HepG2 (cell line): Measurements from ENCODE around the gene UBAP1L. TPM values are rescaled to one million over a fixed set of nuclear protein-coding genes. Genes with fewer than 3 reads are reported as not detected.

ENCODE experiments used
- FOXJ3 ChIP-seq: sonication (generic); formaldehyde crosslinking; IDR thresholded peaks from 2 replicates; pipeline ENCODE4 v1.4.0; 2020; ENCODE audit warnings: missing genetic modification reagents, mild to moderate bottlenecking, borderline replicate concordance
- GPN1 ChIP-seq: sonication (generic); formaldehyde crosslinking; IDR thresholded peaks from 2 replicates; pipeline ENCODE4 v1.5.1; 2020; ENCODE audit warnings: missing genetic modification reagents, borderline replicate concordance
- HMG20B ChIP-seq: conservative IDR thresholded peaks from 2 replicates; pipeline ENCODE4 v1.6.1; 2016; ENCODE audit warnings: missing genetic modification reagents, missing compliant biosample characterization
- JUN ChIP-seq: sonication (generic); formaldehyde crosslinking; IDR thresholded peaks from 2 replicates; pipeline ENCODE4 v1.4.0; 2020; ENCODE audit warnings: mild to moderate bottlenecking, missing genetic modification reagents
- MLX ChIP-seq: IDR thresholded peaks from 2 replicates; pipeline ENCODE4 v1.6.1; 2016
- NKX3-1 ChIP-seq: sonication (generic); formaldehyde crosslinking; IDR thresholded peaks from 2 replicates; pipeline ENCODE4 v1.5.0; 2020; ENCODE audit warnings: missing genetic modification reagents
- PHF20 ChIP-seq: sonication (generic); formaldehyde crosslinking; IDR thresholded peaks from 2 replicates; pipeline ENCODE4 v1.5.0; 2020; ENCODE audit warnings: mild to moderate bottlenecking, missing genetic modification reagents
- SETDB1 ChIP-seq: sonication (generic); formaldehyde crosslinking; IDR thresholded peaks from 2 replicates; pipeline ENCODE4 v1.5.1; 2020; ENCODE audit warnings: missing genetic modification reagents, mild to moderate bottlenecking, borderline replicate concordance
- SIX4 ChIP-seq: sonication (generic); formaldehyde crosslinking; IDR thresholded peaks from 2 replicates; pipeline ENCODE4 v1.4.0; 2020; ENCODE audit warnings: missing genetic modification reagents
- TAF15 ChIP-seq: fragments of 200-400 bp; formaldehyde crosslinking; IDR thresholded peaks from one replicate; pipeline ENCODE4 v1.6.1; 2018; ENCODE audit warnings: mild to moderate bottlenecking, low read depth, low read length; ENCODE audit not compliant: poor library complexity, severe bottlenecking
- THAP8 ChIP-seq: sonication (generic); formaldehyde crosslinking; IDR thresholded peaks from 2 replicates; pipeline ENCODE4 v1.5.1; 2020; ENCODE audit warnings: missing genetic modification reagents, mild to moderate bottlenecking, borderline replicate concordance
- YEATS2 ChIP-seq: sonication (generic); formaldehyde crosslinking; IDR thresholded peaks from 2 replicates; pipeline ENCODE4 v1.4.0; 2020; ENCODE audit warnings: missing genetic modification reagents, borderline replicate concordance
- ZIK1 ChIP-seq: sonication (generic); formaldehyde crosslinking; IDR thresholded peaks from 2 replicates; pipeline ENCODE4 v1.5.0; 2020; ENCODE audit warnings: mild to moderate bottlenecking, low read depth, missing genetic modification reagents, borderline replicate concordance
- ZNF572 ChIP-seq: sonication (generic); formaldehyde crosslinking; IDR thresholded peaks from 2 replicates; pipeline ENCODE4 v1.5.1; 2020; ENCODE audit warnings: mild to moderate bottlenecking, missing genetic modification reagents
- ZNF746 ChIP-seq: sonication (generic); formaldehyde crosslinking; IDR thresholded peaks from 2 replicates; pipeline ENCODE4 v1.8.0; 2022; ENCODE audit warnings: mild to moderate bottlenecking, missing genetic modification reagents
- polyA plus RNA-seq, 8 experiments: library from polyadenylated mRNA; depleted of rRNA in 3 of 8; stranded (reverse) in 7 of 8; unstranded in 1 of 8; fragments of >200 nt; fragmentation: Illumina TruSeq in 4 of 8; extraction: Trizol in 4 of 8; gene quantifications; 2 replicates each; pipeline versions ENCODE4 v1.2.1 to v1.2.3, GENCODE V29; 2011 to 2016; ENCODE audit warnings: low read depth in 4 of 8, missing spikeins in 1 of 8, mixed read lengths in 1 of 8; ENCODE audit not compliant: insufficient read depth in 1 of 8
- total RNA-seq, 5 experiments: library from RNA; depleted of rRNA; stranded (reverse); fragments of >200 nt; fragmentation: Illumina TruSeq; extraction: Trizol; gene quantifications; 2 replicates each; pipeline ENCODE4 v1.2.3, GENCODE V29; 2016; ENCODE audit warnings: low read depth in 1 of 5
- TF ChIP-seq, protein P1 (sequence below): sonication (generic); formaldehyde crosslinking; IDR thresholded peaks from 2 replicates; pipeline ENCODE4 v1.5.0; 2020; ENCODE audit warnings: missing genetic modification reagents
- TF ChIP-seq, protein P2 (sequence below): sonication (generic); formaldehyde crosslinking; IDR thresholded peaks from 2 replicates; pipeline ENCODE4 v1.4.0; 2020; ENCODE audit warnings: mild to moderate bottlenecking, missing genetic modification reagents
- TF ChIP-seq, protein P3 (sequence below): sonication (generic); formaldehyde crosslinking; IDR thresholded peaks from 2 replicates; pipeline ENCODE4 v1.9.0; 2021; ENCODE audit warnings: missing genetic modification reagents, mild to moderate bottlenecking, borderline replicate concordance
- TF ChIP-seq, protein P4 (sequence below): sonication (generic); formaldehyde crosslinking; IDR thresholded peaks from 2 replicates; pipeline ENCODE4 v1.4.0; 2020; ENCODE audit warnings: mild to moderate bottlenecking, missing genetic modification reagents

Gene UBAP1L
- total and polyA plus RNA-seq, 2 of the 13 experiments (the other 11 are each of a cell fraction or from before 2014, with no cell fraction given), result 0.86 to 1.4 TPM

DNA sequence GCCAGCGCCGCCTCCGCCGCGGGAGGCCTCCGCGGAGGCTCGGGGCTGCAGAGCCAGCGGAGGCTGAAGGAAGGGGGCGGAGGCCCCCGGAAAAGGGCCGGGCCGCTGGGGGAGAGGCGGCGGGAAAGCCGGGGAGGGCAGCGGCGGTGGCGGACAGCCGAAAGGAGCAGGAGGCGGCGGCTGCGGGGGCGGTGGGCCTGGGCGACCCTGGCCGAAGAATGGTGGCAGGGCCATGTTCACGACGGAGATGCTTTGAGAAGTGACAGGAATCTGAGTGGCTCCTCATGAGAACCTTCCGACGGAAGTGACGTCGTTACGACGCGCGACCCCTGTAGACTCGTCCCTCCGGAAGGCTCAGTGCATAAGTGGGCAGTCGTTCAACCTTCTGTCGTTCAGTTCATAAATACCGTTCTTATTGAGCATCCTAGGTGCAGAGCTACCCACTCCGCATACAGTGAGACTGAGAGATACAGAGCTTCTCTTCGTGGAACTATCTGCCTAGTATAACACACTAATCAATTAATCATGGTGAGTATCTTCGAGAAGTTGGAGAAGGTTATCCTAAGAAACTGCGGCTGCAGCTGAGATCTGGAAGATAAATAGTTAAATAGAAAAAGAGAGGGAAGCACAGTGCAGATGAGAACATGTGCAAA, 18.7 kb upstream of the UBAP1L start, which contains the start of gene PDCD7 (continued):
- TF ChIP-seq, protein P1, sequence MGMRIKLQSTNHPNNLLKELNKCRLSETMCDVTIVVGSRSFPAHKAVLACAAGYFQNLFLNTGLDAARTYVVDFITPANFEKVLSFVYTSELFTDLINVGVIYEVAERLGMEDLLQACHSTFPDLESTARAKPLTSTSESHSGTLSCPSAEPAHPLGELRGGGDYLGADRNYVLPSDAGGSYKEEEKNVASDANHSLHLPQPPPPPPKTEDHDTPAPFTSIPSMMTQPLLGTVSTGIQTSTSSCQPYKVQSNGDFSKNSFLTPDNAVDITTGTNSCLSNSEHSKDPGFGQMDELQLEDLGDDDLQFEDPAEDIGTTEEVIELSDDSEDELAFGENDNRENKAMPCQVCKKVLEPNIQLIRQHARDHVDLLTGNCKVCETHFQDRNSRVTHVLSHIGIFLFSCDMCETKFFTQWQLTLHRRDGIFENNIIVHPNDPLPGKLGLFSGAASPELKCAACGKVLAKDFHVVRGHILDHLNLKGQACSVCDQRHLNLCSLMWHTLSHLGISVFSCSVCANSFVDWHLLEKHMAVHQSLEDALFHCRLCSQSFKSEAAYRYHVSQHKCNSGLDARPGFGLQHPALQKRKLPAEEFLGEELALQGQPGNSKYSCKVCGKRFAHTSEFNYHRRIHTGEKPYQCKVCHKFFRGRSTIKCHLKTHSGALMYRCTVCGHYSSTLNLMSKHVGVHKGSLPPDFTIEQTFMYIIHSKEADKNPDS, result no peak
- TF ChIP-seq PHF20 (peak; percentile 96), SETDB1 (CRISPR knock-in tag) (no peak), HMG20B (CRISPR knock-in tag) (no peak), THAP8 (CRISPR knock-in tag) (no peak), TAF15 (no peak), SIX4 (CRISPR knock-in tag) (peak; percentile 59; the same call in 1 of the 2 replicates), GPN1 (CRISPR knock-in tag) (no peak), NKX3-1 (CRISPR knock-in tag) (no peak; the same call in 1 of the 2 replicates), FOXJ3 (no peak), JUN (CRISPR knock-in tag) (no peak), ZIK1 (no peak), ZNF572 (CRISPR knock-in tag) (no peak), YEATS2 (CRISPR knock-in tag) (peak; percentile 95), MLX (CRISPR knock-in tag) (peak; percentile 59; the same call in 1 of the 2 replicates), ZNF746 (CRISPR knock-in tag) (no peak)
- TF ChIP-seq, protein P2, sequence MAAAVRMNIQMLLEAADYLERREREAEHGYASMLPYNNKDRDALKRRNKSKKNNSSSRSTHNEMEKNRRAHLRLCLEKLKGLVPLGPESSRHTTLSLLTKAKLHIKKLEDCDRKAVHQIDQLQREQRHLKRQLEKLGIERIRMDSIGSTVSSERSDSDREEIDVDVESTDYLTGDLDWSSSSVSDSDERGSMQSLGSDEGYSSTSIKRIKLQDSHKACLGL (CRISPR knock-in tag), result 0 out of 2 replicates have a peak, but pooled peaks have one; percentile 21
- TF ChIP-seq, protein P3, sequence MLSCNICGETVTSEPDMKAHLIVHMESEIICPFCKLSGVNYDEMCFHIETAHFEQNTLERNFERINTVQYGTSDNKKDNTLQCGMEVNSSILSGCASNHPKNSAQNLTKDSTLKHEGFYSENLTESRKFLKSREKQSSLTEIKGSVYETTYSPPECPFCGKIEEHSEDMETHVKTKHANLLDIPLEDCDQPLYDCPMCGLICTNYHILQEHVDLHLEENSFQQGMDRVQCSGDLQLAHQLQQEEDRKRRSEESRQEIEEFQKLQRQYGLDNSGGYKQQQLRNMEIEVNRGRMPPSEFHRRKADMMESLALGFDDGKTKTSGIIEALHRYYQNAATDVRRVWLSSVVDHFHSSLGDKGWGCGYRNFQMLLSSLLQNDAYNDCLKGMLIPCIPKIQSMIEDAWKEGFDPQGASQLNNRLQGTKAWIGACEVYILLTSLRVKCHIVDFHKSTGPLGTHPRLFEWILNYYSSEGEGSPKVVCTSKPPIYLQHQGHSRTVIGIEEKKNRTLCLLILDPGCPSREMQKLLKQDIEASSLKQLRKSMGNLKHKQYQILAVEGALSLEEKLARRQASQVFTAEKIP, result no peak
- TF ChIP-seq, protein P4, sequence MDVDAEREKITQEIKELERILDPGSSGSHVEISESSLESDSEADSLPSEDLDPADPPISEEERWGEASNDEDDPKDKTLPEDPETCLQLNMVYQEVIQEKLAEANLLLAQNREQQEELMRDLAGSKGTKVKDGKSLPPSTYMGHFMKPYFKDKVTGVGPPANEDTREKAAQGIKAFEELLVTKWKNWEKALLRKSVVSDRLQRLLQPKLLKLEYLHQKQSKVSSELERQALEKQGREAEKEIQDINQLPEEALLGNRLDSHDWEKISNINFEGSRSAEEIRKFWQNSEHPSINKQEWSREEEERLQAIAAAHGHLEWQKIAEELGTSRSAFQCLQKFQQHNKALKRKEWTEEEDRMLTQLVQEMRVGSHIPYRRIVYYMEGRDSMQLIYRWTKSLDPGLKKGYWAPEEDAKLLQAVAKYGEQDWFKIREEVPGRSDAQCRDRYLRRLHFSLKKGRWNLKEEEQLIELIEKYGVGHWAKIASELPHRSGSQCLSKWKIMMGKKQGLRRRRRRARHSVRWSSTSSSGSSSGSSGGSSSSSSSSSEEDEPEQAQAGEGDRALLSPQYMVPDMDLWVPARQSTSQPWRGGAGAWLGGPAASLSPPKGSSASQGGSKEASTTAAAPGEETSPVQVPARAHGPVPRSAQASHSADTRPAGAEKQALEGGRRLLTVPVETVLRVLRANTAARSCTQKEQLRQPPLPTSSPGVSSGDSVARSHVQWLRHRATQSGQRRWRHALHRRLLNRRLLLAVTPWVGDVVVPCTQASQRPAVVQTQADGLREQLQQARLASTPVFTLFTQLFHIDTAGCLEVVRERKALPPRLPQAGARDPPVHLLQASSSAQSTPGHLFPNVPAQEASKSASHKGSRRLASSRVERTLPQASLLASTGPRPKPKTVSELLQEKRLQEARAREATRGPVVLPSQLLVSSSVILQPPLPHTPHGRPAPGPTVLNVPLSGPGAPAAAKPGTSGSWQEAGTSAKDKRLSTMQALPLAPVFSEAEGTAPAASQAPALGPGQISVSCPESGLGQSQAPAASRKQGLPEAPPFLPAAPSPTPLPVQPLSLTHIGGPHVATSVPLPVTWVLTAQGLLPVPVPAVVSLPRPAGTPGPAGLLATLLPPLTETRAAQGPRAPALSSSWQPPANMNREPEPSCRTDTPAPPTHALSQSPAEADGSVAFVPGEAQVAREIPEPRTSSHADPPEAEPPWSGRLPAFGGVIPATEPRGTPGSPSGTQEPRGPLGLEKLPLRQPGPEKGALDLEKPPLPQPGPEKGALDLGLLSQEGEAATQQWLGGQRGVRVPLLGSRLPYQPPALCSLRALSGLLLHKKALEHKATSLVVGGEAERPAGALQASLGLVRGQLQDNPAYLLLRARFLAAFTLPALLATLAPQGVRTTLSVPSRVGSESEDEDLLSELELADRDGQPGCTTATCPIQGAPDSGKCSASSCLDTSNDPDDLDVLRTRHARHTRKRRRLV, result no peak
